NK-92 treated with Interleukin-12 subunit alpha and Interleukin-12 subunit beta, amount 100 ng/mL, for 24 hours (cell line): ENCODE results near the gene VAC14.
"Not testable (repeated sequence)": the region's sequence is repeated elsewhere in the genome, so short reads cannot be mapped to it uniquely, and the experiment has no call there.

Experiments
- DNase-seq: peaks from one replicate; lab custom pipeline; 2025; lab: John Stamatoyannopoulos, UW

The VAC14 gene

DNA sequence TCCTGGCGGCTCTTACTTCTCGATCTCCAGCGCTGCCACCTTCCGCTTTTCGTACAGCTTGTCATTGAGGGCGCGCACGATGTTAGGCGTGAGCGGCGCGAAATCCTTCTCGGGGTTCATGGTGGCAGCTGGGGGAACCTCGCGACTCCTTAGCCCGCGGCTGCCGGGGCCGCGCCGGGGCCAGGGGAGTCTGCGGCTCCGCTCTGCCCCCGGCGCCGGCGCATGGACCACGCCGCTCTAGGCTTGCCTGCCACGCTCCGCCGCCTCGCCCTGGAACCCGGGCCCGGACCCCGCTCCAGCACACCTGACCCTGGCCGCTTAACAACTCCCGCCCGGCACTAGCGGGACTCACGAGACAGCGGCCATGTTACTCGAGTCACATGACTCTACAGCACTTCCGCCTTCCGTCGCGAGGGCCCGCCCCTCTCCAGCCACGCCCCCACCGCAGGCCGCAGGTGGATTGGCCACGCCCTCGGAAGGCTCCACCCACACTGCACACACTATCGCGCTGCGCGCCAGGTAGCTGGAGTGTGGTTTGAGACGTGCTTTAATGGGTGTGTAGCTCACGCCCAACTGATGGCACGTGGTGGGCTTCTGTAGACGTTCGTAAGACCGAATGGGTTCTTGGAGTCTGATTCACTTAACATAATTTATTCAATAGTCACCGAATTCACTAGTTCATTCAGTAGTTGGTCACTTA lies at the start of gene VAC14:
VAC14 (minus strand) TSS at position 378 of the 700 bp plus-strand sequence; CDS start at position 120, 258 bp downstream.
- peak; percentile 61 for DNase-seq

DNA sequence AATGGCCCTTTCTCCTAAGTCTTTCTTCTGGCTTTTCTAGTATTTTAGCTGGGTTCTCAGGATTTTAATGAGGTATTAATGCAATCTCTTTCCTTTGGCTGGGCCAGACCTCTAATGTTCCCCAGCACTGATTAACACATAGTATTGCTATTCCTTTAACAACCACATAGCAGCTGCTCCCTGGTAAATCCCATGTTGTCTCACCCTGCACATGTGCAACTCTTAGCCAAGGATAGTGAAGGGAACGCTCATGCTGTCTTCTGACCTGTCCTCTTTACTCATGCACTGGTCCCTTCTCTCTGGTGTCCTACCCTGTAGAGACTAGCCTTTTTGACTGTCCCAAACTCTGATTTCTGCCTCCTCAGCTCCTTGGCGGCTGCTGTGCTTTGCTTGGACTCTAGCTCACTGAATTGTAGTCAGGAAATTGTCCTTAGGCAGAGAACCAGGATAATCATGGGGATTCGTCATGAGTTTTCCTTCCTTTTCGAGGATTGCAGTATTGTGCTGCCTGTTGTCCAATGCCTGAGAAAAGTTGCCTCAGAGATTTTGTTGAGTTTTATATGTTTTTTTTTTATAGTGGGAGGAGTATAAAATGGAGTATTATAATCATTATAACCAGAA lies 22.6 kb upstream of the VAC14 start:
- not testable (repeated sequence) for DNase-seq

DNA sequence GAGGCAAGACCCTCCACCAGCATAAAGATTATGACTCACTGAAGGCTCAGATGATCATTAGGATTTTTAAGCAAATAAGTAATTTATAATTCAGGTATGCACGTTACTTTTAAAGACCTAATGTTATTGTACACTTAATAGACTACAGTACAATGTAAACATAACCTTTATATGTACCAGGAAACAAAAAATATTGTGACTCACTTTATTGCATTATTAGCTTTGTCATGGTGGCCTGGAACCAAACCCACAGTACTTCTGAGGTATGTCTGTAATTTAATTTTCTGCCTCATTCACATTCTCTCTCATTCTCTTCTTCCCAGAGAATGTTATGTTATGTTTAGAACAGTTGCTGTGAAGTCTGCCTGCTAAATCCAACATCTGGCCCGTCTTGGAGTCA lies 21.8 kb upstream of the VAC14 start:
- not testable (repeated sequence) for DNase-seq

DNA sequence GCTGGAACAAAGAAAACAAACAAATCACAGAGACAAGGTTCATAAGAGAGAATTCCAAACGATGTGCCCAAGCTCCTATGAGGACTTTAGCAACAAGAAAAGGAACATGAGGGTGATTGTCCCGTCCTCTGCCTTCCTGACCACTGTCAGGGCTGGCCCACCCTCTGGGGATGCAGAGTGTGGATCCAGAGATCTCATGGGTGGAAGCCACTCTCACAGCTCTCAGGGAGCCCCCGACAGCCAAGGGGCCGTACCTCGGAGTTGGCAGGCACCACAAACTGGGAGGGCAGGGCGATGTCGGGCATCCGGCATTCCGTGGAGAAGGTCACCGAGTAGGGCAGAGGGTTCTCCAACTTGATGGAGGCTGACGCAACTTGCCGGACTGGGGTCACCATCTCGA lies 17.1 kb upstream of the VAC14 start:
- not testable (repeated sequence) for DNase-seq

DNA sequence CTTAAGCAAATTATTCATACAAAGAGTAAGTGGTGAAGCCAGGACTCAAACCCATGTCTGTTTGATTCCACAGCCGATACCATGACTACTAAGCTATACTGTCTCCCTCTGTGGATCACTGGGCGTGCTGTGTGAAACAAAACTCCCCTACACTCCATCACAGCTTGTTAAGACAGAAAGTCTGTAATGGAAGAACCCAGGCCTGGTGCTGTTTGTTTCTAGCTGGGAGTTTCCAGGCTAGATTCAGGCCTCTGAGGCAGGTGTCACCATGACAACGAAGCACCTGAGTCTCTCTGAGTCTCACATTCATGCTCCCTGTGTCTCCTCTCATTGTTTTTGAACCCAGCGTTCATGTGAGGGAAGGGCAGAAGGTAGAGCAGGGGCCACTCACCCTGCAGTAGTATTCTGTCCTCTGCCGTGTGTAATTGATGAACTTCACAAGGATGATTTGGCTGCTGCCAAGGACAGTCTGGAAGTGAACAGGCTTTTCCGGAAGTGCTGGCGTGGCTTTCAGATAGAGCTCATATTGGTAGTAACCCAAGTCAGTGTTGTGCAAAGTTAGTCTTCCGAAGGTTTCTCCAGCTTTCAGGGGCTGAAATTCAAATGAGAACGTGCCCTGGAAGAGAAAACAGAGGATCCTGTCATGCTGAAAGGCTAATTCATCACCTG lies 8.6 kb upstream of the VAC14 start:
- DNase-seq, result no peak

DNA sequence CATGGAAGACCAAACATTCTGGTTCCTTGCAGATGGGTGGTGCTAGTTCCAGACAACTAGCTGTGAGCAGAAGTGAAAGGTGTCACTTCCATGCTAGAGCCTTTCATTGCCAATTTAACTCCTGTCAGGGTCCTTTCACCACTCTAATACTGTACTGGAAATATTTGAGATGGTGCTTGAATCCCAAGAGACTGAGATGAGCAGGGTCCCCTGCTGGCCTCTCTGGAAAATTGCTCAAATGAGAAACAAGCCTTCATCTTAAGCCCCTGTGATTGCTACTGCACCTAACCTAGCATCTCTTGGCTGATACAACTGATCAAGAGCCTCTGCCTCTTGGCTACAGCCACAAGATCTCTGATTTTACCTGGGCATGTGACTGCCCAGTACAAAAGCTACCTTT lies 7.4 kb upstream of the VAC14 start:
- DNase-seq, result no peak

DNA sequence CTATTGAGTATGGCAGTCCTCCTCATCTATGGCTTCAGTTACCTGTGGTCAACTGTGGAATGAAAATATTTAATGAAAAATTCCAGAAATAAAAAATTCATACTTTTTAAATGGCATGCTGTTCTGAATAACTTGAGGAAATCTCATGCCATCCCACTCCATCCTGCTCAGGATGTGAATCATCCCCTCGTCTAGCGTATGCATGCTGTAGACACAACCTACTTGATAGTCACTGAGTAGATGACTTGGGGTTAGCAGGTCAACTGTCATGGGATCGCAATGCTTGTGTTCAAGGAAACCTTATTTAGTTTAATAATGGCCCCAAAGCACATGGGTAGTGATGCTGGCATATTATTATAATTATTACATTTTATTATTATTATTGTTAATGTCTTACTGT lies 4.8 kb upstream of the VAC14 start:
- no peak for DNase-seq

DNA sequence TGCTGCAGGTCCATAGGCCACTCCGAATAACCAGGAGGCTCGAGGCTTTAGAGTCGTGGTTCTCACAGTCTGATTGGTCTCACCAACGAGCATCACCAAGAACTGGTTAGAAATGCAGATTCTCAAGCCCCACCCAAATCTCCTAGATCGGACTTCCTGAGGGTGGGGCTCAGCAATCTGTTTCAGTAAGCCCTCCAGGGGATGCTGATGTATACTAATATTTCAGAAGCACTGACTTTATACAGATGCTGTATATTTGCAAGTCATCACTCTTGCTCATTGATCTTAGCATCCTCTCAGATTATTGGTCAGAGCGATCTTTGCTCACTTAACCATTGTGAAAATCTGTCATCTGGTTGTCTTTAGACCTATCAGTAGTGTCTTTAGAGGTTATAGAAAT lies 4.4 kb upstream of the VAC14 start:
- no peak for DNase-seq

DNA sequence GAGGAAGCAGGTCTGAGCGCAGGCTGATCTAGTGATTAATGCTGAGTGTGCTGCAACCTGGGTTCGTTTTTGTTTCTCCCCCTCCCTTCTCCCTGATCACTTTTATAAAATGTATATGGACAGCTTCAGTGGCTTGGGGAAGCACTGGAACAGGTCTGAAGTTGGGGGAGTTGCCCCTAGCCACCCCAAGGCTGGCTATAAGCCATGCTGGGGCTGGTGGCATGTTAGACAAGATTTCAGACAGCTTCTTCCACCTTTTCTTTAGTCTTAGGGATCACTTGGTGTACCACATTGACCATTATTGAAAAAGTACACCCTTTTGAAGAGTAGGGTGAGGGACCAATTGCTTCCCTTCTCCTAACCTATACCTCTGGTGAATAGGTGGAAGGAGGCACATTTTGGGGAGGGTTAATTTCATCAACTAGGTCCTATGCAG lies 3.8 kb upstream of the VAC14 start:
- DNase-seq, result no peak

DNA sequence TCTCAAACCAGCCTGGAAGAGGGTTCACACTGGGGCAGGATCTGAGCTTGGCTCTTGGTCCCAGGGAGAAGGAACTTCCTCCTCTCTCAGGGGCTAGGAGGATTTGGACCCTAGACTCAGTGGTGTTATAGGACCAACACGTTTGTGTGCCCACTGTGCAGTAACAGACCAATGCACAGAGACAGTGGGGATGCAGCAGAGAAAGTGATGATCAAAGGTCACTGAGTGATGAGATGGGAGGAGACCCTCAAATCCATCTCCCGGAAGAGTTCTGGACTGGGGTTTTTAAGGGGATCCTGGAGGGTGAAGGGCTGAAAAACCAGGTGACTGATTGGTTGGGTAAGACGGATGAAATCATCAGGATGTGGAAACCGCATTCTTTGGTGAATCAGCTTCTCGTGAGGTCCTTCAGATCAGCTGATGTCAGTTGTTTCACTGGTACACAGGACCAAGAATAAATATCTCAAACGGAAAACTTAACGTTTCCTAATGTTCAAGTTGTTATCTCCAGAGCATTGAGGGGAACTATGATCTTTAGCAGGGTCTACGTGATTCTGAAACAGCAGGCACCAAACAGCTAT lies 3.3 kb upstream of the VAC14 start:
- no peak for DNase-seq

DNA sequence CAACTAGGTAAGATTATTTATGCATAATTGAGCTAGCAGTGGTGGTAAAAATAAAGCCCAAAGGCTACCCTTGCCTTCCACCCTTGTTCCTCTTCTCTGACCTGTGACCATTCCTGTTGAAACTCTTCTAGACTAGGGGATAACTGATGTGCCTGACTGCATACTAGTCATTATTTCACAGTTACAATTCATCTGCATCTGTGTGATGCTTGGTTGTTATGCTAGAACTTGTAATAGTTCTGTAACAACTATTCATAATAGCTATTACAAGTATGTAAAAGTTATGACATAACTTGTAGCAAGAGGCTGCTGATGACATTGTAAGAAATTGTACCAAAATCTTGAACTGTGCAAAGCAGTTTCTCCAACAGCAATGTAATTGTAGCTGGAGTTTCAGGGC lies 2.4 kb upstream of the VAC14 start:
- DNase-seq, result no peak

DNA sequence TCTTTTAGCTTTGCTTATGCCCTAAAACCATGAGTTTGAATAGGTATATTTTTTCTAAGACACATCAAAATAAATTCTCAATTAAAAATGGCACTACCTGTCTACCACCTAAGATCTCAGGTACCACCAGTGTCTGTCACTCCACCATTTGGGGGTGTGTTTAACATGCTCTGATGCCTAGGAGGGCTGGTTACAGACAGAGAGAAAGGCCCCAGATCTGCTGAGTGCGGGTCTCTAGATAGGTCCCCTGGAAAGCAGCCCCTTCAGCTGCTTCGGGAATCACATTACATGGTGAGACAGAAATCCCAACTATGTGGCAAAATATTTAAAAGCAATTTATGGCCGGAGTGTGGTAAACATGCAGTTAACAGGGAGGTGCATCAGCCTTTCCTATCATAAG lies 653 bp upstream of the VAC14 start:
- no peak for DNase-seq

DNA sequence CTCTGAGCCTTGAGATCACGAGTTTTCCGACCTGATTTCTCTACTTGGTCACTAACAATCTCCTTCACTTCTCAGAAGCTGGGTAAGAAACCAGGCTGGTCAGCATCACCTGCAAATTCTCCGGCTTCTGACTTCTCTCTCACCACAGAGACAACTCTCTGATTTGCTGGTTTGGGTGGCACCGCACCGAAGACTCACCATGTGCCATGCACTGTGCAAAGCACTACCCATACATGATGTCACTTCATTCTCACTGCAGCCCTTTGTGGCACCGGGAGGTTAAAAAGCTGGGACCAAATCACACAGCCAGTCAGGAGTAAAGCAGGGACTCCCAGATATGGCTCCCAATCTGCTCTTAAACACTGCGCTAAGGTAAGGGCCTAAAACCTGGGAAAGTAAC lies 647 bp downstream of the VAC14 start:
- DNase-seq, result no peak

DNA sequence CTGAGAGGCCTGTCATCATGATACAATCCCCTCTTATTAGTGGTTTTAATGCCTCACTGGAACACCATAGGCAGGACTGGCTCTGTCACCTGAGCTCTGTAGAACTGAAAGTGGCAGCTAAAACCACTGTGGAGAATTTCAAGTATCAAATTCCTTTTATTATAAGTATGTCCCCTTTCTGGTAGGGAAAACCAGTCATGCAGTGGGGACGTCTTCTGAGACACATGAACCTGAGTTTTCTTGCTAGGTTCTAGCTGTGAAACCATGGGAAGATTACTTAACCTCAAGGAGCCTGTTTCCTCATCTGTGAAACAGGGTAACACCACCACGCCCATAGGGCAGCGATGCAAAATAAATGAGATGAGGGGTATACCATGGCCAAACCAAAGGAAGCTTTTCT lies 4.7 kb downstream of the VAC14 start:
- DNase-seq, result no peak

DNA sequence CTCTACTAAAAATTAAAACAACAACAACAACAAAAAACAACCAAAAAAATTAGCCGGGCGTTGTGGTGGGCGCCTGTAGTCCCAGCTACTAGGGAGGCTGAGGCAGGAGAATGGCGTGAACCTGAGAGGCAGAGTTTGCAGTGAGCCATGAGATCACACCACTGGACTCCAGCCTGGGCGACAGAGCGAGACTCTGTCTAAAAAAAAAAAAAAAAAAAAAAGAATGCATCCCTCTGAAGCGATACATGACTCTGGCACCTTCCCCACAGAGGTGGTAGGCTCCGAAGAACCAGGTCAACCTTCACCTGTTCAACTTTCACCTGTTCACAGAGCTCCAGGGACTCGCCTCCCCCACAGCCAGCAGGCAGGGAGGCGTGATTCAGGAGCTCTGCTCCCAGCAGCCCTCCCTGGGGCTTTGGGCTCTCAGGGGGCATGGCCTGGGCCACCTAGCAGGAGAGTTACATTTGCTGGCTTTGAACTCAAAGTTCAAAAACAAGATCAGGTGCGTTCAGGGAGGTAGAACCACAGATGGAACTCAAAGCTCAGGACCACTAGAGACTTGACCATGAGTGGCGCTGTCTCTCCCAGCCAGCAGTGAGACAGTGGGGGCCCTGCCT lies 5.6 kb downstream of the VAC14 start:
- DNase-seq, result no peak

DNA sequence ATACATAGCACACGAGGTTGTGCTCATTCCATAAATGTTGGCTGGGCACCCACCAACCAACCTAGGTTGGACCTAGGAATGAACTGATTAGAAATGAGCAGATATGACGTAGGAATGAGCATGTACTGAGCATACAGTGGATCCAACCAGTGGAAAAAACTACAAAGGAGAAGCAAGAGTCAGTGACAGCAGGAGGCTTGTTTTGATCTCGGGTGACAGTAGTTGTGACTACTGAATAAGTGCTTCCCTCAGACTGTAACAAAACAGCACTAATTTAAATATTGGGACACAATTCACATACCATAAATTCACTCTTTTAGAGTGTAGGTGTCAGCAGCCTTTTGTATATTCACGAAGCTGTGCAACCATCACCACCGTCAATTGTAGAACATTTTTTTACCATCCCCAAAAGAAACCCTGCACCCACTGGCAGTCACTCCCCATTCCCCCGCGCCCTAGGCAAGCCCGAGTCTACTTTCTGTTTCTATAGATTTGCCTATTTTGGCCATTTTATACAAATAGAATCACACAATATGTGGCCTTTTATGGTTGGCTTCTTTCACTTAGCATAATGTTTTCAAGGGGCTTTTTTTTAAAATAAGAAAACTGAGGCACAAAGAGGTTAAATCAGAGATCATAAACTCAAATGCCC lies 7.0 kb downstream of the VAC14 start:
- no peak for DNase-seq

DNA sequence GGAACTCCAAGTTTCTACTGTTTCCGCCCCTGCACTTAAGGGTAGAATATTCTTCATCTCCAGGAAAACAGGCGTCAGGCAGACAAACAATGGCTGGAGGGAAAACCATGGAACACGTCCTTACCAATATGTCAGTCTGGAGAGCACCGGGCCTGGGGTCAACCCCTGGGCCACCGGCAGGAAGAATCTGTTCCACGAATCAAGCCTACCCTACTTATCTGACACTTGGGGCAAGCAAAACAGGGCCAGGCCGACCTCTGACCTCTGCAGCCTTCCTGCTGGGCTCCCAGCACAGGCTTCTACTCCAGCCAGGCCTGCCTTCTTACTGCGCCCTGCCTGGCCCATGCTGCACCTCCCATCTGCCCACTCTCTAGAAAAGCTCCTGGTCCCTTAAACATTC lies 10.1 kb downstream of the VAC14 start:
- DNase-seq, result no peak

DNA sequence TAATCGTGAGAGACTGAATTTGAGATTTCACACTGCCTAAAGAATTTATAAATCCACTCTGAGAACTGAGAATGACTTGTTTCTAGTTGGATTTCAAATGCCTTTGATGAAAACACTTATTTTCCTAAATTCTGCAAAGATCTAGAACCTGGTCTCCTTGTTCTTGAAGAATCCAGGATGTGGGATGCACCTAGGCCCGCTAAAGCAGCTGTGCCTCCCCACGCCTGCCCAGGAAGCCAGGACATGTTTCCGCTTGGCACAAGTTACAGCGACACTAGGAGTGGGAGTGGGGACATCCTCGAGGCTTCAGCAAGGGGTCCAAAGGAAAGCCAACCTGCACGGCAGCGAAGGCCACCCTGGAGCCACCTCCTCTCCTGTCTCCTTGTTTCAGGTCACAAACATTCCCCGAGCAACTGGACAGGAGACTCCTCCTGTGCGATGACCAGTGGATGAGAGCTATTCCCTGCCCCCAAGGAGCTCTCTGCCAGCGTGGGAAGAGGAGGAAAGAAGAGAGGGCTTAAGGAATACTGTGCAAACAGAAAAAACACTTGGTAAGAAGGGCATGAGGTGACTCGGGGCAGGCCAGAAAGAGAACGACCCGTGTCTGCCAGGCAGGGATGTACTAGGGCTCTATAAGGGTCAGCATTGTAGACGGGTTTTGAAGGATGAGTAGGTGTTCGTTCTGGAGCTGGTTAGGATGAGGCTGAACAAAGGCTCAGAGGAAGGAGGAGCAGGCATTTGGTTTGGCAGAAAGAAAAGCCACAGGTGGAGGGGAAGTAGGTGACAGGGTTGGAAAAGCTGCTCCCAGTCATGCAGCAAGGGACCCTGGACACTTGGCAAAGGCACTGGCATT lies 11.1 kb downstream of the VAC14 start:
- no peak for DNase-seq

DNA sequence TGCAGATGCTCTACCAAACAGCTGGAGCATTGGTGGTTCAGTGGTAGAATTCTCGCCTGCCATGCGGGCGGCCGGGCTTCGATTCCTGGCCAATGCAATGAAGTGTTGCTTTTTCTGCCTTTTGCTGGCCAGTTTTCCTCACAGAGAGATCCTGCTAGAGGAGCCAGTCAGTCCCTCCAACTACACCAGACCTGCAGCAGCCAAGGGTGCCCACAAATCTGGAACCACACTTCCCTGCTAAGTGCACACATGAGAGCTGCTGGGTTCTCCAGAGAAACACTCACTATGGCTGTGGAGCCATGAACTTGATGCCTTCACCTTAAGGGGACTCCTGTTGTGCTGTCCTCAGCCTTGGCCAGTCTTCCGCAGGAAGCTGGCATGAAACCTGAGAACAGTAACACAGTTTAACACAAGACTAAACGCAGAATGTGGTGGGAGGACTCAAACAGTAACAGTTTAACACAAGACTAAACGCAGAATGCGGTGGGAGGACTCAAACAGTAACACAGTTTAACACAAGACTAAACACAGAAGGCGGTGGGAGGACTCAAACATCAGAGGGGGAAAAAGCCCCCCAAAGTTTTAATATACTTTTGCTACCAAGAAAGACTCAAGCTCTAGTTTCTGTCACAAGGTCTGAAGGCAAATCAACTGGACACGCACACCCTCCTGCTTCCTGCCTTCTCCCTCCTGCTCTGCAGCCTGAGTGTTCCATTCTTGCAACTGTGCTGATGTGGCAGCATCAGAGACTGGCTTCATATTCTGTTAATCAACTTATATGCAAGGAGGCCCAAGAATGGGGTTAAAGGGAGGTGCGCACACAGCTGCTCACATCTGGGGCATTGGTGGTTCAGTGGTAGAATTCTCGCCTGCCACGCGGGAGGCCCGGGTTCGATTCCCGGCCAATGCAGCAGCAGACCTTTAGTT lies 12.0 kb downstream of the VAC14 start:
- DNase-seq, result no peak
